Astrocyte (in vitro differentiated cells and primary cell): ENCODE data around the gene HSCB. TPM values are rescaled to one million over a fixed set of nuclear protein-coding genes. Genes with fewer than 3 reads are reported as not detected.
A peak's percentile ranks its signal among the peaks of the same experiment; 100 is the strongest.

Experiments used
- DNase-seq: peaks from one replicate; pipeline ENCODE4 v3.0.0-alpha.2; 2010; ENCODE audit warnings: low read depth
- FAIRE-seq: peaks from 2 replicates; lab custom pipeline; 2011; peaks lifted over from hg19 to GRCh38; lab: Jason Lieb, UNC
- H2AFZ ChIP-seq: 2 replicates; pipeline ENCODE4 v1.6.0; 2012; ENCODE audit warnings: low read depth, low read length, inconsistent platforms
- H3K27ac ChIP-seq: 2 replicates; pipeline ENCODE4 v1.5.1; 2011; ENCODE audit warnings: low read depth, low read length, inconsistent platforms
- H3K27me3 ChIP-seq: 2 replicates; pipeline ENCODE4 v1.6.0; 2011; ENCODE audit warnings: low read length, inconsistent platforms; ENCODE audit not compliant: insufficient read depth
- H3K36me3 ChIP-seq: 2 replicates; pipeline ENCODE4 v1.5.1; 2011; ENCODE audit warnings: low read length, inconsistent platforms; ENCODE audit not compliant: insufficient read depth
- H3K4me1 ChIP-seq: 2 replicates; pipeline ENCODE4 v1.5.1; 2011; ENCODE audit warnings: low read length, inconsistent platforms; ENCODE audit not compliant: insufficient read depth
- H3K4me2 ChIP-seq: 2 replicates; pipeline ENCODE4 v1.6.0; 2012; ENCODE audit warnings: low read length, inconsistent platforms
- H3K4me3 ChIP-seq: 2 replicates; pipeline ENCODE4 v1.5.1; 2011; ENCODE audit warnings: low read depth, mild to moderate bottlenecking, low read length, inconsistent platforms; ENCODE audit not compliant: insufficient read depth
- H3K79me2 ChIP-seq: 2 replicates; pipeline ENCODE4 v1.6.0; 2012; ENCODE audit warnings: mild to moderate bottlenecking, low read length, inconsistent platforms; ENCODE audit not compliant: insufficient read depth
- H3K9ac ChIP-seq: 2 replicates; pipeline ENCODE4 v1.6.0; 2012; ENCODE audit warnings: mild to moderate bottlenecking, low read length, inconsistent platforms
- H3K9me3 ChIP-seq: 2 replicates; pipeline ENCODE4 v1.5.1; 2012; ENCODE audit warnings: low read depth, mild to moderate bottlenecking, low read length, inconsistent platforms; ENCODE audit not compliant: insufficient read depth
- H4K20me1 ChIP-seq: 2 replicates; pipeline ENCODE4 v1.6.0; 2012; ENCODE audit warnings: low read length, inconsistent platforms; ENCODE audit not compliant: insufficient read depth
- H3K27ac Mint-ChIP-seq: one replicate; pipeline ENCODE4 v1.8.0; 2021; ENCODE audit warnings: mild to moderate bottlenecking, mixed read lengths; ENCODE audit not compliant: unreplicated experiment
- H3K27me3 Mint-ChIP-seq: one replicate; pipeline ENCODE4 v1.8.0; 2021; ENCODE audit warnings: low read depth, mixed read lengths; ENCODE audit not compliant: unreplicated experiment
- H3K36me3 Mint-ChIP-seq: one replicate; pipeline ENCODE4 v1.8.0; 2021; ENCODE audit warnings: low read depth, mixed read lengths; ENCODE audit not compliant: unreplicated experiment
- H3K4me1 Mint-ChIP-seq: one replicate; pipeline ENCODE4 v1.8.0; 2021; ENCODE audit warnings: low read depth, mixed read lengths; ENCODE audit not compliant: unreplicated experiment
- H3K4me3 Mint-ChIP-seq: one replicate; pipeline ENCODE4 v1.8.0; 2021; ENCODE audit warnings: mild to moderate bottlenecking, moderate library complexity, mixed read lengths; ENCODE audit not compliant: unreplicated experiment
- H3K9me3 Mint-ChIP-seq: one replicate; pipeline ENCODE4 v1.8.0; 2021; ENCODE audit warnings: mild to moderate bottlenecking, mixed read lengths; ENCODE audit not compliant: unreplicated experiment
- EZH2 ChIP-seq: IDR thresholded peaks from 2 replicates; pipeline ENCODE4 v1.6.1; 2012; ENCODE audit warnings: mild to moderate bottlenecking, low read length, inconsistent platforms; ENCODE audit not compliant: insufficient read depth
- total RNA-seq: library from RNA; stranded (reverse); gene quantifications from 2 replicates; pipeline ENCODE4 v1.2.1, GENCODE V29; 2021
- TF ChIP-seq, protein P1 (sequence below): IDR thresholded peaks from 2 replicates; pipeline ENCODE4 v1.5.1; 2011; ENCODE audit warnings: low read depth, mild to moderate bottlenecking, inconsistent platforms, low read length, moderate library complexity; ENCODE audit not compliant: insufficient read depth

Gene HSCB
- total RNA-seq, 1 donor from 2014 or later, result 10.7 TPM

DNA sequence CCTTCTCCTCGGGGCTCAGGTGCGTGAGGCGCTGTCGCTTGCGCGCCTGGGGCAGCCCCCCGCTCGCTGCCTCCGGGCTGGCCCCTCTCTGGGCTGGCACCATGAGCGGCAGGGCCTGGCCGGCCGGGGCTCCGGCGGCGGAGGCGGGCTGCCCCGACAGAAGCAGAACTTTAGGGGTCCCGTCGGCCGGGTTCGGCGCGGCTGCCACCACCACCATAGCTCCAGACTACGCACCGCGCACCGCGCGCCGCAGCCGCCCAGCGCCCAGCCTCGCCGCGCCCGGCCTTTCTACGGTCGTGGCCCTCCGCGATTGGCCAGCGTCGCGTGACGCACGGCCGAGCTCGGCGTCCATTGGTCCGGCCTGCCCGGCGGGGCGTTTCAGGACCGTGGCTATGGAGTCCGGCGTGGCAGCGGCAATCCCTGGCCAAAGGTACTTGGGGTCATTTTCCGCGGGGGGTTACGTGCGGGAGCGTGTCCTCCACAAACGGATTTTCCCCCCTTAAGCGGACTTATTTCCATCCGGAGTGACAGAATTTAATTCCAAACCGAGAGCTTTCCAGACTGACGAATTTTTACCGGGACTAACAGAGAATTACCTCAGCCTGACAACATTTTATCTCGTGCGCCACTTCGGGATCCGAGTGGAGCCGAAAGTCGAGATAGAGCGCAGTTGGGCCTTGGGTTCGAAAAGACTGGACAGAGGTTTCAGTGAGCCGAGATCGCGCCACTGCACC lies 58.6 kb downstream of the HSCB start, which contains the start of gene XBP1:
XBP1 (minus strand) TSS at position 262 of the 734 bp plus-strand sequence.
- Histone ChIP-seq H3K79me2 (peaks cover 66% of the 10 kb centered on the region), H3K9ac (peak within 1 kb of the TSS; percentile 100), H3K9me3 (no peaks in the 10 kb centered on the region), H2AFZ (peak within 1 kb of the TSS; percentile 51), H3K4me2 (peak within 1 kb of the TSS; percentile 86), H4K20me1 (peaks cover 35% of the 10 kb centered on the region), H3K27me3 (no peaks in the 10 kb centered on the region), H3K27ac (peak within 1 kb of the TSS; percentile 99), H3K4me1 (peaks cover 18% of the 10 kb centered on the region), H3K36me3 (peaks cover 30% of the 10 kb centered on the region), H3K4me3 (peak within 1 kb of the TSS; percentile 93)
- H3K9me3 Mint-ChIP-seq, result peaks cover 2% of the 10 kb centered on the region
- H3K4me1 Mint-ChIP-seq, result peaks cover 21% of the 10 kb centered on the region
- peak within 1 kb of the TSS; percentile 98 for H3K4me3 Mint-ChIP-seq
- no peaks in the 10 kb centered on the region for H3K27me3 Mint-ChIP-seq
- TF ChIP-seq EZH2, result no peak
- TF ChIP-seq, protein P1, sequence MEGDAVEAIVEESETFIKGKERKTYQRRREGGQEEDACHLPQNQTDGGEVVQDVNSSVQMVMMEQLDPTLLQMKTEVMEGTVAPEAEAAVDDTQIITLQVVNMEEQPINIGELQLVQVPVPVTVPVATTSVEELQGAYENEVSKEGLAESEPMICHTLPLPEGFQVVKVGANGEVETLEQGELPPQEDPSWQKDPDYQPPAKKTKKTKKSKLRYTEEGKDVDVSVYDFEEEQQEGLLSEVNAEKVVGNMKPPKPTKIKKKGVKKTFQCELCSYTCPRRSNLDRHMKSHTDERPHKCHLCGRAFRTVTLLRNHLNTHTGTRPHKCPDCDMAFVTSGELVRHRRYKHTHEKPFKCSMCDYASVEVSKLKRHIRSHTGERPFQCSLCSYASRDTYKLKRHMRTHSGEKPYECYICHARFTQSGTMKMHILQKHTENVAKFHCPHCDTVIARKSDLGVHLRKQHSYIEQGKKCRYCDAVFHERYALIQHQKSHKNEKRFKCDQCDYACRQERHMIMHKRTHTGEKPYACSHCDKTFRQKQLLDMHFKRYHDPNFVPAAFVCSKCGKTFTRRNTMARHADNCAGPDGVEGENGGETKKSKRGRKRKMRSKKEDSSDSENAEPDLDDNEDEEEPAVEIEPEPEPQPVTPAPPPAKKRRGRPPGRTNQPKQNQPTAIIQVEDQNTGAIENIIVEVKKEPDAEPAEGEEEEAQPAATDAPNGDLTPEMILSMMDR, result no peak
- no peak for FAIRE-seq
- H3K27ac Mint-ChIP-seq, result peak within 1 kb of the TSS; percentile 100
- DNase-seq, result peak; percentile 86
- peaks cover 15% of the 10 kb centered on the region for H3K36me3 Mint-ChIP-seq

DNA sequence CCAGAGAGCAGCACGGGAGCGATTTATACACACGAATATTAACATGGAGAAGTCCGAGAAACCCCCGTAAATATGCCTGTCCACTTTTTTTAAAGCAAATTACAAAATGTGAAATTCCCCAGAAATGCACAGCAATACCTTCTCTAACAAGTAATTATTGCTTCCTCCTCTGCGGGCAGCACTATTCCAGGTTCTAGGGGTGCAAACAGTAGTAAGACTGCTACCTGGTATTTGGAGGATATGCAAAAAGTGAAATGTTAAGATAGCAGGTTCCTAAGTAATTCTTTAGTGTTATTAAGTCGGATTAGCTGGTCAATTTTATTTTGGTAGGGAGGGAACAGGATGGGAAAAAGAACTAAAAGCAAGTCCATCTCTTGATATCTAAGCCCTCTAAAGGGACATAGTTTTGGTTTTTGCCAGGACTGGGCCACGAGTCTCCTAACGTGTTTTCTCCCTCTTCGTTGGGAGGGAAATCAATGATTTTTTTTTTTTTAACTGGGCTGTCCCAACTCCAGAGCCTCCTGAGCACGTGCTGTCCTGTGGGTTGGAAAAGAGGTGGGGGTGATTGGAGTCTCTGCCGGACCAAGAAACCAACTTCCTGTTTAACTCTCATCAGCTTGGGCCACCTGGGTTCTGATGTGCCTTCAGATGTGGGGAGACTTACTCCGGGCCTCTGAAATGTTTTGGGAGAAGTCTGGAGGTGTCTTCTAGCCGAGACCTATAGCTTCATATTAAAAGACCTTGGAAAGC lies 60.2 kb downstream of the HSCB start:
- no peaks in the 10 kb centered on the region for H3K9me3 ChIP-seq
- FAIRE-seq (no peak), DNase-seq (no peak)
- H3K79me2 ChIP-seq, result peaks cover 51% of the 10 kb centered on the region
- H3K4me1 ChIP-seq, result peaks cover 13% of the 10 kb centered on the region
- H3K27me3 ChIP-seq, result no peaks in the 10 kb centered on the region
- Mint-ChIP-seq H3K27ac (peak overlapping the region; percentile 53), H3K9me3 (peaks cover 2% of the 10 kb centered on the region), H3K4me3 (peak overlapping the region; percentile 67), H3K4me1 (peaks cover 7% of the 10 kb centered on the region), H3K36me3 (peaks cover 2% of the 10 kb centered on the region), H3K27me3 (no peaks in the 10 kb centered on the region)
- TF ChIP-seq, protein P1, result no peak
- no peak for TF ChIP-seq EZH2
- peaks cover 20% of the 10 kb centered on the region for H4K20me1 ChIP-seq
- no peak overlapping the region for H3K27ac ChIP-seq
- peak overlapping the region; percentile 86 for H3K4me2 ChIP-seq
- peak overlapping the region; percentile 28 for H3K4me3 ChIP-seq
- H3K9ac ChIP-seq, result no peak overlapping the region
- H3K36me3 ChIP-seq, result peaks cover 14% of the 10 kb centered on the region
- H2AFZ ChIP-seq, result no peak overlapping the region
